Fibroblast of peridontal ligament (primary cell): ENCODE results near the gene GPR89A.
"Not testable (repeated sequence)": the region's sequence is repeated elsewhere in the genome, so short reads cannot be mapped to it uniquely, and the experiment has no call there.

Source experiments
- DNase-seq: peaks from one replicate; pipeline ENCODE4 v3.0.0-alpha.2; 2010; ENCODE audit errors: extremely low read depth

GPR89A gene

DNA sequence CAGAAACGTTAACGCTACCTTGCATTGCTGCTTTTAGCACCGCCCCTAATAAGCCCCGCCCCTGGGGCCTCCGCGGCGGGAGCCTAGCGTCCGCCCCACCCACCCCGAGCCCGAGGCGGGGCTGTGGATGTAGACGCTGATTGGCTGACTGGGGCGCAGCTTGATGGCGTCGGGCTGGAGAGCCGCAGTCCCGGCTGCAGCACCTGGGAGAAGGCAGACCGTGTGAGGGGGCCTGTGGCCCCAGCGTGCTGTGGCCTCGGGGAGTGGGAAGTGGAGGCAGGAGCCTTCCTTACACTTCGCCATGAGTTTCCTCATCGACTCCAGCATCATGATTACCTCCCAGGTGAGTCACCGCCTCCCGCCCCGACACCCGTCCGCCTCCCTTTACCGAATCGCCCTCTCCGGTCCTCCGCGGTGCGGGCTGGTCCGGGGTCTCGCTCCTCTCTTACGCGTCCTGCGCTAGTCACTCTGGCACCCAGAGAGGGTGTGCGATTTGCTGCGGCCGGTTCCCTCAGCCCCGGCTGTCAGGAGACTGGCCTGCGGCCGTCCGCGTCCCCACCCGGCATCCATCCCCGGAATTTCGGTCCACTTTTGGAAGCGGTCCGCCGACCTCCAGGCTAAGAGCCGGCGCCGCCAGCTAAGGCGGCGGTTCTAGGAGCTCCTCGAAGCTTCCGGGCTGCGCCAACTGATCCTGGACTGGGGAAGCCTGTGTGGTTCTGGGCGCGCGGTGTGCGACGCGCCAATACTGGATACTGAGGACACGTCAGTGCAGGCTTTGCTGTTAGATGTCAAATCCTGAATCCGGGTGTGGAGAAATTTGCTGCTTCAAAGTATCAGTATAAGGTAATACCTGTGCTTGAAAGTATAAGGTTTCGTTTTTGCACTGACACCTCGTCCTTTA lies at the start of gene GPR89A:
Gene GPR89A (plus strand): TSS at position 156 of the 901 bp plus-strand sequence. CDS start 146 bp downstream, at position 302.
- peak; percentile 83 for DNase-seq

- DNase-seq = not testable (repeated sequence)
Observed at GRCh38 chr1:145586820-145587219, 21.0 kb upstream of the GPR89A start.

DNA sequence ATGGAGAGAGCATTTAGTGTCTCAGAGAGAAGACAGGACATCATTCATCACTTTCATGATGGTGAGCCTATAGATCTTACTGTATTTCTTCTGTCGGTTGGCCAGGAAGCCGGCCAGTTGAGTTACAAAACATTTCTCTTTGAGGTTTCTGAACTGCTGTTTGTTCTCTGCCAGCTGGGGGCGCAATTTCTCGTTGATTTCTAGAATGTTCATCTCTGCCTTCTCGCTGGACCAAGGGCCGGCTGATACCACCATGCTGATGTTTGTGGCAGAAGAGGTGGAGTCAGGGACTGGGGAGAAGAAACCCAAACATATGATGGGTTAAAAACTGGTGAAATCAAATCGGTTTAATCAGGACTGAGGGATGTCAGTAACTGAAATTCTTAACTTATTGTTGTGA lies 17.0 kb upstream of the GPR89A start:
- DNase-seq = not testable (repeated sequence)

- DNase-seq = not testable (repeated sequence)
Observed at GRCh38 chr1:145592347-145592746, 15.4 kb upstream of the GPR89A start.

GRCh38 chr1:145595421-145595820 lies 12.4 kb upstream of the GPR89A start:
- DNase-seq = peak; percentile 67

DNA sequence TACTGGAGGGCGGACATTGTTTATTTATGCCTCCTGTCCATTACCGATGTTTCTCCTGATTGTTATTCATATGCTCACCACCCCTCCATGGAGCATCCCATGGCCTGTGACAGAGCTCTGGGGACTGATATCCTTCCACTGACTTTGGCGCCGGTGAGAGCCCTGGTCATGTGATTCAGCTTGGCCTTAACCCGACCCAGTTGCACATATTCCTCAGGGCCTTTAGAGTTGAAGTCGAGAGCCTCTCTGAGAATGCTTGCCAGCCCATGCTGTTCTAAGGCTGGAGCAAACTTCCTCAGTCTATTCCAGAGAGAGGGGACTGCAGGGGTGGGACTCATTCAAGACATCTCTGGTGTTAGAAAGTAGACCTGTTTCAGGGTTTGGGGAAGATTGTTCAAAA lies 11.6 kb upstream of the GPR89A start:
- not testable (repeated sequence) for DNase-seq

DNA sequence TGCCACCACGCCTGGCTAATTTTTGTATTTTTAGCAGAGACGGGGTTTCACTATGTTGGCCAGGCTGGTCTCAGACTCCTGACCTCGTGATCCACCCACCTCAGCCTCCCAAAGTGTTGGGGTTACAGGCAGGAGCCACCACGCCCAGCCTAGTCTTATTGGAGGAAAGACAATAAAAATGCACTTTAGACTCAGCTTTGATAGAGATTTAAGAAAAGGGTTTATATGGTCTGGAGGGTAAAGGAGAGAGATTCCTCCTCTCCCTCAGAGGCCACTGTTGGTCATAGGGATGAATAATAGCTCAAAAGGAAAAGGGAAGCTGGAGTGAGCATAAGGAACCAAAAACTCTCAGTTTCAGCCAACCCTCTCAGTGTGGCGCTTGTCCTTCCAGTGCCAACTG lies 8.4 kb upstream of the GPR89A start:
- not testable (repeated sequence) for DNase-seq

DNA sequence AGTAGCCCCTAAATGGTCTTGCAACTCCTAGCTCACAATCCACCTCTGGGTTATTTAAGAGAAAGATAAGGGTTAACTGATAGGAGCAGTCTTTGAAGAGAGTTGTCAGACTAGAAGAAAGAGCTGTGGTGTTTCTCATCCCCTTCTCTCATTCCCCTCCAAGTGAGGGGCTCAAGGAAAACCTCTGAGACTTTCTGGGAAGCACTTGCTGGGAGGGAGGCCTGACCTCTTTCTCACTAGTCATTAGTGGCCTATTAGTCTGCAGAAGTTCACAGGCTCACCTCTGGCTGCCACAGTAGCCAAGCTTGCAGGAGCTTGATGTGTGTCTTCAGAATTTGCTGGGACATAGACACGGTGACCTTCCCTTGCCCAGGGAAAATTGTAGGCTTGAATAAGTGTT lies 6.2 kb upstream of the GPR89A start:
- DNase-seq = no peak

- DNase-seq = not testable (repeated sequence)
Observed at GRCh38 chr1:145606840-145607239, 948 bp upstream of the GPR89A start.

DNA sequence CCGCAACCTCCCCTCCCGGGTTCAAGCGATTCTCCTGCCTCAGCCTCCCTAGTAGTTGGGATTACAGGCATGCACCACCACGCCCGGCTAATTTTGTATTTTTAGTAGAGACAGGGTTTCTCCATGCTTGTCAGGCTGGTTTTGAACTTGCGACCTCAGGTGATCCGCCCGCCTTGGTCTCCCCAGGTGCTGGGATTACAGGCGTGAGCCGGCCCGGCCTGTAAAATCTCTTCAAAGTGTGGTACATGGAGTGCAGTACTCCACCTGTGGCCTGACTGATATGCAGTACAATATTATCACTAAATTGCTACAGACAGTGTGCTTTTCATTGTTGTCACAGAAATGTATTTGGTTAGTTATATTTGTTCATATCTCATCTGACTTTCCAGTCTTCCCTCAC lies 499 bp upstream of the GPR89A start:
- DNase-seq = not testable (repeated sequence)

DNA sequence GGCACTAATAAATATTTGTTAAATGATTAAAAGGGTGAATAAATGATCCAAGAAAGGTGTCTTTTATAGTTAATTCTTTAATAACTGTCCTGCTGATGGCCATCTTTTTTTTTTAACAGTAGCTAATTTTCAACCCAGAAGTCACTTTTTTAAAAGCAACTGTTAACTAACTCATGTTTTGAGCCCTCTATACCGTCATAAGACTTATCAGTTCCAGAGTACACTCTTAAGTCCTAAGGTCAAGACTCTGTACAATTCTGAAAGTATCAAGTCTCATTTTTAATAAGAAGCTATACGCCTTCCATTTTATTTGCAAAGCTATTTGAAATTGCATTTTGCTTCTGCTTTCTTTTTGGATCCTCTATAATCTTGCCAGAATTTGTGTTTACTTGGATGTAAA lies 3.0 kb downstream of the GPR89A start:
- DNase-seq = not testable (repeated sequence)

- DNase-seq = not testable (repeated sequence)
Observed at GRCh38 chr1:145620073-145620472, 12.3 kb downstream of the GPR89A start.

GRCh38 chr1:145622177-145622576 lies 14.4 kb downstream of the GPR89A start:
- not testable (repeated sequence) for DNase-seq

- DNase-seq = not testable (repeated sequence)
Observed at GRCh38 chr1:145636237-145636636, 28.4 kb downstream of the GPR89A start.

DNA sequence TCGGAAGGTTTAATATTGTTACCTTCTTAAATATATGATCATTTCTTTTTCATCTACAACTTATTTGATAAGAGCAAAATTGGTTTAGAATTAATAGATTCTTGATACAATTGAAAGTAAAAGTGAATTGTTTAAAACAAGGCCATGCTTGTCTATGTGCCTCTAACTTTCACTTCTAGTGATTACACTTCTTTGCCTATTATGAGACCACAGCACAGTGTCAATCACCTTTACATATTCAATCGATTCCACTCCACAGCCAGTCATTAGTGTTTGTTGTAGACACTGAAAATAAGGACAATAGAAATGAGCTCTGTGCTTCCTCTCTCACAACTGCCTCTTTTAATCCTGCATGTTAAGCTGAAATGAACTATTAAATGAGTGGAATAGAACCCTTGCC lies 34.1 kb downstream of the GPR89A start:
- DNase-seq = not testable (repeated sequence)

GRCh38 chr1:145643990-145644389 lies 36.2 kb downstream of the GPR89A start:
- not testable (repeated sequence) for DNase-seq

GRCh38 chr1:145656245-145656943 lies 48.6 kb downstream of the GPR89A start:
- DNase-seq = not testable (repeated sequence)

GRCh38 chr1:145662502-145662901 lies 54.7 kb downstream of the GPR89A start:
- DNase-seq = not testable (repeated sequence)

- not testable (repeated sequence) for DNase-seq
Observed at GRCh38 chr1:145665015-145665414, 57.2 kb downstream of the GPR89A start.

- DNase-seq = not testable (repeated sequence)
Observed at GRCh38 chr1:145670995-145671745, 63.4 kb downstream of the GPR89A start.

GRCh38 chr1:145673217-145673616 lies 65.4 kb downstream of the GPR89A start:
- not testable (repeated sequence) for DNase-seq

DNA sequence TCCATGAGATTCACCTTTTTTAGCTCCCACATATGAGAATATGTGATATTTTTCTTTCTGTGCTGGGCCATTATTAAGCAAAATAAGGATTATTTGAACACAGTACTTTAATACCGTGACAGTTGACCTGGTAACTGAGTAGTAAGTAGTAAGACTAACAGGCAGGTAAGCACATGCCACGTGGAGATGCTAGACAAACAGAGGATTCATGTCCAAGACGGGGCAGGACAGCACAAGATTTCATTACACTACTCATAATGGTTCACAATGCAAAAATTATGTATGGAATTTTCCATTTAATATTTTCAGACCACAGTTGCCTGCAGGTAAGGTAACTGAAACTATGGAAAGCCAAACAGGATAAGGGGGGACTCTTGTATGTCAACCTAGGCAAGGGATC lies 77.1 kb downstream of the GPR89A start:
- DNase-seq = not testable (repeated sequence)
